GM20431 (cell line): ENCODE measurements around the gene AXIN2.

Experiments used
- in situ Hi-C: fragments of 300-500 bp; cut with MseI, MboI; formaldehyde crosslinking; loops from one replicate; pipeline ENCODE4 v1.15.0; 2020; ENCODE audit warnings: low sequenced_read_pairs; ENCODE audit not compliant: unreplicated experiment

Gene AXIN2, protein sequence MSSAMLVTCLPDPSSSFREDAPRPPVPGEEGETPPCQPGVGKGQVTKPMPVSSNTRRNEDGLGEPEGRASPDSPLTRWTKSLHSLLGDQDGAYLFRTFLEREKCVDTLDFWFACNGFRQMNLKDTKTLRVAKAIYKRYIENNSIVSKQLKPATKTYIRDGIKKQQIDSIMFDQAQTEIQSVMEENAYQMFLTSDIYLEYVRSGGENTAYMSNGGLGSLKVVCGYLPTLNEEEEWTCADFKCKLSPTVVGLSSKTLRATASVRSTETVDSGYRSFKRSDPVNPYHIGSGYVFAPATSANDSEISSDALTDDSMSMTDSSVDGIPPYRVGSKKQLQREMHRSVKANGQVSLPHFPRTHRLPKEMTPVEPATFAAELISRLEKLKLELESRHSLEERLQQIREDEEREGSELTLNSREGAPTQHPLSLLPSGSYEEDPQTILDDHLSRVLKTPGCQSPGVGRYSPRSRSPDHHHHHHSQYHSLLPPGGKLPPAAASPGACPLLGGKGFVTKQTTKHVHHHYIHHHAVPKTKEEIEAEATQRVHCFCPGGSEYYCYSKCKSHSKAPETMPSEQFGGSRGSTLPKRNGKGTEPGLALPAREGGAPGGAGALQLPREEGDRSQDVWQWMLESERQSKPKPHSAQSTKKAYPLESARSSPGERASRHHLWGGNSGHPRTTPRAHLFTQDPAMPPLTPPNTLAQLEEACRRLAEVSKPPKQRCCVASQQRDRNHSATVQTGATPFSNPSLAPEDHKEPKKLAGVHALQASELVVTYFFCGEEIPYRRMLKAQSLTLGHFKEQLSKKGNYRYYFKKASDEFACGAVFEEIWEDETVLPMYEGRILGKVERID

DNA sequence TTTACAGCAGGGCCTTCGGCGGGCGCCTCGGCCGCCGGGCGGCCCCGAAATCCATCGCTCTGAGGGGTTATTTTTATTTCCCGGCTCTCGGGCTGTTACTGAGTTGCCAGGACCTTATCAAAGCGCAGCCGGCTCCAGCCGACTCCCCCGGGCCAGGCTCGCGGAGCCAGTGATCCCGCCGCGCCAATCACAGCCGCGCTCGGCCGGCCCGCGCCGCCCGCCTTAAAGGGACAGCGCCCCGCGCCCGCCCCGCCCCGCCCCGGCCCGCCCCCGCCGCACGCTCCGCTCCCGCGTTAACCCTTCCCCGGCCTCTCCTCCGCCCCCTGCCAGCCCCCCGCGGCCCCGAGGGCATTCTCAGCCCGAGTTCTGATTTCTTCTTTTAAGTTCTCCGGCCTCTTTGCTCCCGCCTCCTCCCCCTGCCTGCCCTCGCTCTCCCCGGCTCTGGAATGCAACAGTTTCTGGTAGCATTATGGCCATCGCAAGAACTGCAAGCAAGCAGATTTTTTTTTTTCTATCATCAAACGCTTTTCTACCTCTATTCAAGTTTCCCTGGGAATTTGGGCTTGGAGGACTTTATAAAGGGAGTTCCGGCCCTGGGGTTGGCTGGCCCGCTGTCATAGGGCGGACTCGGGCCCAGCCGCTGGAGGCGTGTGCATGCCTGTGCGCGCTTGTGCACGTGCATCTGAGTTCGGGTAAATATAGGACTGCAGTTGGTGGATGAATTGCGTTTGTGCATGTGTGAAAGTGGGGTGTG lies at the start of gene AXIN2:
Gene AXIN2, minus strand, starts transcription at position 197 of the 754 bp plus-strand sequence. CDS start 3,028 bp downstream, outside the sequence.
- in situ Hi-C loops = no loop called here

- in situ Hi-C loops = no loop called here
These were observed 48.3 kb upstream of the AXIN2 start for GRCh38 chr17:65609749-65610148.

DNA sequence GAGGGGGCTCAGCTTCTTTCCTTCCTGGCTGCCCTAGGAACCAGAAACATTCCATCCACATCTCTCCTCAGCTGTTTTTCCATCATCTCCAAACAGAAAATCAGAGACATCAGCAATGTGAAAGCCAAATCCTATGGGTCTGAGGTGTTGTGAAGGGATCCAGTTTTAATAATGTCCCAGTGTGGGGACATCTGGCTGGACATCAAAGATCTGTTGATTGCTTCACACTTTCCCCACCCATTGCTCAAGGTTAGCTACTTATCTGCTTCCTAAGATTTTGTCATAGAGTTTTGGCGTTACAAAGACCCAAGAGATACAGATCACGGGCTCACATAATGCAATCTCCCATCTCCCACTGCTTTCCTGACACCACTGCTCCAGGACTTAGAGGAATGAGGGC lies 47.8 kb upstream of the AXIN2 start:
- in situ Hi-C loops = no loop called here

DNA sequence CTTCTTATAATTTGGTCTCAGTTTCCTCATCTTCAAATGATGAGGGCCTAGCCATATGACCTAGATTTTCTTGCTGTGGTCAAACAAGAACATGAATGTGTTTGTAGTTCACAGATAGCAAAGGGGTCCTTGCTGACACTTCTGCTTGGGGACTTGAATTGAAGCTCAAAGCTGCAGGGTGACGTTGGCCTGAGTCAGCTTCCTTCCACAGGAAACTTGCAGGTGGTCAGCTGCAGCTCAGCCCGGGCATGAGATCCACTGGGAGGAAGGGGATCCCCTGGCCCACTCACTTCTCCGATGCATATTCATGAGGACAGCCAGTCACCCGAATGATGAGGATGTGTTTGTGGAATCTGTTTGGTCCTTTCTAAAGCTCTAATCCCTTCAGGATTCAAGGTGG lies 42.6 kb upstream of the AXIN2 start:
- in situ Hi-C loops = no loop called here

DNA sequence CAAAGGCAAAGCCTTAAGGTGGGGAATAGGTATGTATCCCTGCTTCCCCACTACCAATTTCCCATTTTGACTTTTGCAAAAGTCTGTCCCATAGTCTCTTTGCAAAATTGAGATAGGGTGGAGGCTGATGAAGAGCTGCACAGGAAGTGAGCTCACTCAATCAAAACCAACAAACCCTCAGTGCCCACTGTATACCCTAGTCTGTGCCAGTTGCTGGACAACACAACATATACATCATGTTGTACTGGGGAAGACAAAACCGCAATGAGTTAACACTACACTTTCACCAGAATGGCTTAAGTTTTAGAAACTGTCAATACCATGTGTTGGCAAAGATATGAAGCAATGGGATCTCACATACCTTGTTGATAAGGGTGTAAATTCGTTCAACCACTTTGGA lies 40.4 kb upstream of the AXIN2 start:
- in situ Hi-C loops = no loop called here

DNA sequence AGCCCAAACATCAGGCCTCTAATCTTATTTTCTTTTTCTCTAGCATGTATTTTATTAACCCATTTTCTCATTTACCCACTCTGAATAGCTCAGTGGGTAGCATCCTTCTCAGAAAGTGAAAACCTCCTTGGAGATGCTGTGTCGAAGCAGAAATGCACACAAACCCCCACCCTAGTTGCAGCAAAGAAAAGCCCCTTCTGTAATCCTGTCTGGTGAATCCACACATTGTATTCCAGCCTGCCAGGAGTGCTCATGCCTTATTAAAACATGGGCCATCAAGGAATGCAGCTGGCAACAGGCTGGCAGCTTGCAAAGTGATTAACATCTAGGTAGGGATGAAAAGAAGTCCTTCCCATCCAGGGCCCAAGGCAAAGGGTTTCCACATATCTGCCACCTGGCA lies 39.7 kb upstream of the AXIN2 start:
- in situ Hi-C loops = no loop called here

DNA sequence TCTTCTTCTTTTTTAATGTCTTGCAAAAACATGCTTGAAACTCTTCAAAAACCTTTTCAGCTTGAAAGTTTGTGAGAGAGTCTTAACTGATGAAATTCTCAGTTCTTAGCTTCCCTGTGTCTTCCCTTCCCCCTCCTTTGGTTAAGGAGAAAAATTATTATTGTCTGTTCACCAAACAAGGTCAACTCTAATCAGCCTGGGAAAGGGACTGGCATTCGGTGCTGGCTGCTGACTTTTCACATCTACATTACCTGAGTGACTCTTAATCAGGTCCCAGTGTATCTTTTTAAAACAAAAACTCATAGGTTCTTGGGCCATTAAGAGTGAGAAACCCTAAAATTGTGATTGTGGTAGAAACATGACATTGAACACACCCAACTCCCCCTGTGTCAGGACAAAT lies 39.1 kb upstream of the AXIN2 start:
- in situ Hi-C loops = no loop called here

DNA sequence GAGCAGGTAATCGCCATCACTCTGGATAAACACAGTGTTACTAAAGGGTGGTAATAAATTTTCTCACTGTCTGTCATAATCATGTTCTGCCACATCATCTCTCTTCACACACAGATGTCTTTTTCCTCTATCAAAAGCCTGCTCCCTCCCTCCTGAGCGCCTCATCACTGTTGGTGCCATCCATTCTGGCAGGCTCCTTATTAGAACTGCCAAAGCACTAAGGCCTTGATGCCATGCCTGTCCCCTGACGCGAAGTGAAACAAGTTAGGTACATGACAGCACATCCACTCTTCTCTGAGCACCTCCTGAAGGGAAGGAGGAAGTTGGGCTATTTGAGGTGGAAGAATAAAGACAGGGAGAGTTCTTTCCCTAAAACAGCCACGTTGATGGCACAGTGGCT lies 38.2 kb upstream of the AXIN2 start:
- in situ Hi-C loops = no loop called here

- in situ Hi-C loops = no loop called here
These were observed 37.3 kb upstream of the AXIN2 start for GRCh38 chr17:65598746-65599145.

- in situ Hi-C loops = no loop called here
These were observed 33.7 kb upstream of the AXIN2 start for GRCh38 chr17:65595071-65595656.

DNA sequence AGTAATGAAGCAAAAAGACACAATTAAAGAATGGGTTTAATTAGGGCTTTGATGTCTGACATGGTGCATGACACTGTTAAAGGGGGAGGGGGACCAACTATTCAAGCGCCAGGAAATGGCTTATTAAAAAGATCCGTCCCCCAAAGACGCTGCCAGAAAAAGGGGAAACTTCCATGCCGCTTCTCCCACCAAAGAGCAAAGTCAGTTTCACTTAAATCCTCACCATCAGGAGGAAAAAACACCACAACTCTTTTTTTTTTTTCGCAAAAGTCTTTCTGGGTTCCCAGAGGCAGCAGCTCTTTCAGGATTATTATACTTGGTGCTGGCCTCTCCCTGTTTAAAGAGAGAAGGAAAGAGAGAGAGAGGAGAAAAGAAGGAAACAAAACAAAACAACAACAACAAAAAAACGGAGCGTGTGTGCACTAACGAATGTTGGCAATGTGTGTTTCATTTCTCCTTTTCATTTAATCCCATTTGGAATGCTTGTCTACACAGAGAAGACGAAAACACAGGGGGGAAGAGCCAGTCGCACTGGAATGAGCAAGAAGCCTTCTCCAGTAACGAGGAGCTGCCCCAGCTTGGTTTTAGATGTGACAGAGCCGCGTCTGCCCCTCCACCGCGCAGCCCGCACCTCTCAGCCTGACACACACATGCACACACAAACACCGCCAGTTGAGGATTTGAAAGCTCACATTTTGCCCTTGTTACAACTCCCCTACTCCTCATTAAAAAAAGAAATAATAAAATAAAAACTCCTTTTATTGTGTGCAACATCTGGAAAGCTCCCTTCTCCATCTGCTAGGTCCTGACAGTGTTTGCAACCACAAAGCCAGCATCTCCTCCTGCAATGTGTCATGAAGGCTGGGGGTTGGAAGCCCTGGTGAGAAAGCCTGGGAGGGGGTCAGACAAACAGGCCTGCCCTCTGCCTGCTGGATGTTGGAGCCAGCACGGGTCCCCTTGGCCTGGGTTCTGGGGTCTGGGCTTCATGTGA lies 32.7 kb upstream of the AXIN2 start:
- in situ Hi-C loops = no loop called here

DNA sequence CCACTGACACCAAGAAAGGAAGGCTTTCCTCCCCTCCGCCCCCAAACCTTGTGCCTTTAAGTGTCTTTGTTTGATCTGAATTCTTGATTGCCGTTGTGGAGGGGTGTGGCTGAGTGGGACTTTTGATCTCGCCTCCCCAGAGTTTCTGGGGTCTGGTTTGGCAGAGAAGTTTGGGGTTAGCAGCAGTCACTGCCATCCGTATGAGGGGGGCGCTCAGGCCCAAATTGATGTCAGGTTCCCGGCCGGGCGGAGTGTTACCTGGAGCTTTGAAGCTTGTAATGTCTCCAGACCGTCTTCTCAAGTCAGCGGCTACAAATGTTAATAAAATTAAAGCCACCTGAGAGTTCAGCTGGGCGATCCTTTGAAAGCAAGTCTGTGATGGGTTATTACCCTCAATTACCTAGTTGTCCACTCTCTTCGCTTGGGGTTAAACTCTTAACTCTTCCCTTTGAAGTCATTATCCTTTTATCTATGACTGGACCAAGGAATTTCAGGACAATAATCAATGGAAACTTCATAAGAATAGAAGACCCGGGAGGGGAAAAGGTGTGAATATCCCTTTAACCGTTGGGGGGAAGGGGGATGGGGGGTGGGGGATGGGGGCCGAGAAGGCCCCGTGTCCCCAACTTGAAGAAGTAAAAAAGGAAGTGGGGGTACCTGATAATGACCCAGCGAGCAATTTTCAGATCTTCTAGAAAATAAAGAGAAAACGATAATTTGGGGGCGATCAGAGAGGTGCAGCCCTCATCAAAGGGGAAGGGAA lies 31.8 kb upstream of the AXIN2 start:
- in situ Hi-C loops = no loop called here

DNA sequence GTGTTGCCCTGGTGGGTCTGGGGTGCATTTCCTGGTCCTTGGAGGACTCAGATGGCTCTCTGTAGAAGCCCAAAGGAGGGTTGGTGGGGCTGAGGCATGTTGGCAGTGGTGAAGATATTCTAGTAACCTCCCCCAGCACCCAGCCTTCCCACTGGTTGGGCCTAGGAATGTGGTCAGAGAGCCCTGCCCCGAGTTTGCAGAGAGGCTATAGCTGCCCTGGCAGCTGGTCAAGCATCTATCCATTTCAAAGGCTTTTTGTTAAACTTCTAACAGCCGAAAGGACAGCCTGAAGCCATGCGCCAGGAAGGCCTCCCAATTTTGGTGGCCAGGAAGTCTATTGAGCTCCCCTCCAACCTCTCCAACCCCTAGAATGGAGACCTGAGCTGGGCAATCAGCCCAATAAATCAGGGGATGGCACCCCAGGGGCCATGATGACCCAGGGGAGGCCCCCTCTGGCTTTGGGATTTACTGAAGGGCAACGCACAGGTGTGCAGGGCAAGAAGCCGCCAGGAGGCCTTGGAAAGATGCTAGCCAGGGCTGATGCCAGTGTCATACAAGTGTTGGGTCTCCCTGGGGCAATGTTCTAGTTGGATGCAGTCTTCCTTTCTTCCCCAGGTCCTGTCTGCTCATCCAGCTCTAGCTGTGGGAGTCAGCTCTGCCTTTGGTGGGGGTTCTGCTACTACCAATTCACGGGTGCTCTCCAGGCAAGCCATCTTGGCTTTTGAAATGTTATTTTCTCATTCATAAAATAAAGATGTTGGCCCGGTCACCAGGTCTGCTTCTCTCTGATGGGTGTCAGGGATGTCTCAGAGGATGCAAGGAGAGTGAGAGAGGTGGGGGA lies 30.9 kb upstream of the AXIN2 start:
- in situ Hi-C loops = no loop called here

- in situ Hi-C loops = no loop called here
These were observed 27.9 kb upstream of the AXIN2 start for GRCh38 chr17:65589321-65589720.

GRCh38 chr17:65588181-65588808 lies 26.8 kb upstream of the AXIN2 start:
- in situ Hi-C loops = no loop called here

- in situ Hi-C loops = no loop called here
These were observed 26.2 kb upstream of the AXIN2 start for GRCh38 chr17:65587534-65588180.

GRCh38 chr17:65586899-65587298 lies 25.5 kb upstream of the AXIN2 start:
- in situ Hi-C loops = no loop called here
